GM12878 (cell line): ENCODE measurements around the gene YWHAQ.

Experiments used
- EZH2 ChIP-seq: IDR thresholded peaks from 2 replicates; pipeline ENCODE4 v1.6.1; 2012; ENCODE audit warnings: low read depth, mild to moderate bottlenecking, control low read depth, inconsistent platforms, low read length, borderline replicate concordance; ENCODE audit not compliant: control insufficient read depth
- FOXK2 ChIP-seq: fragments of 450-650 bp; IDR thresholded peaks from 2 replicates; pipeline ENCODE4 v1.6.1; 2017; ENCODE audit warnings: mild to moderate bottlenecking, moderate library complexity
- JUND ChIP-seq: IDR thresholded peaks from 2 replicates; pipeline ENCODE4 v1.6.1; 2012; ENCODE audit warnings: low read depth, mild to moderate bottlenecking, low read length, improper control_type of control experiment, moderate library complexity
- KLF5 ChIP-seq: fragments of 450-650 bp; IDR thresholded peaks from 2 replicates; pipeline ENCODE4 v1.6.1; 2014; ENCODE audit warnings: mild to moderate bottlenecking; ENCODE audit not compliant: partially characterized antibody
- POLR2A ChIP-seq: IDR thresholded peaks from 2 replicates; pipeline ENCODE4 v1.6.1; 2011; ENCODE audit warnings: low read depth, mild to moderate bottlenecking, low read length
- SP1 ChIP-seq: IDR thresholded peaks from one replicate; pipeline ENCODE4 v1.6.1; 2011; ENCODE audit warnings: low read depth, low read length
- YY1 ChIP-seq: IDR thresholded peaks from 2 replicates; pipeline ENCODE4 v1.6.1; 2011; ENCODE audit warnings: low read depth, mild to moderate bottlenecking, low read length
- TF ChIP-seq, protein P1 (sequence below): IDR thresholded peaks from 2 replicates; pipeline ENCODE4 v1.6.1; 2011; ENCODE audit warnings: low read depth, low read length, improper control_type of control experiment, borderline replicate concordance
- TF ChIP-seq, protein P2 (sequence below), 3 experiments: IDR thresholded peaks in 2 of 3; conservative IDR thresholded peaks in 1 of 3; 2 replicates each; pipeline ENCODE4 v1.5.1; 2011; ENCODE audit warnings: low read depth in 3 of 3, low read length in 3 of 3, mild to moderate bottlenecking in 3 of 3, control low read depth in 2 of 3, moderate library complexity in 2 of 3, inconsistent platforms in 1 of 3, mixed read lengths in 1 of 3; ENCODE audit not compliant: control insufficient read depth in 2 of 3, insufficient read depth in 1 of 3; ENCODE audit errors: extremely low read depth in 1 of 3

DNA sequence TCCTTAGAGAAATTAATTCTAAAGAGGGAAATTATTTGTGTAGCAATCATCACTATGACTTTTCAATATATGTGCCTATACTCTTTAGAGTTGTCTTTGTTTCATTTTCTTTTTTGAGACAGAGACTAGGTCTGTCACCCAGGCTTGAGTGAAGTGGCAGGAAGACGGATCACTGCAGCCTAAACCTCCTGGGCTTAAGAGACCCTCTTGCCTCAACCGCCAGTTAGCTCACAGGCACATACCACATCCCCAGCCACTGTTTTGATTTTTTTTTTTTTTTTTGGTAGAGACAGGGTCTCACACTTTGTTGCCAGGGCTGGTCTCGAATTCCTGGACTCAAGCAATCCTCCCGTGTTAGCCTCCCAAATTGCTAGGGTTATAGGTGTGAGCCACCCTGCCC lies 12.4 kb downstream of the YWHAQ start:
- no peak for TF ChIP-seq JUND
- TF ChIP-seq SP1, result no peak
- TF ChIP-seq FOXK2, result no peak
- TF ChIP-seq YY1, result no peak
- no peak for TF ChIP-seq POLR2A
- TF ChIP-seq, protein P1, sequence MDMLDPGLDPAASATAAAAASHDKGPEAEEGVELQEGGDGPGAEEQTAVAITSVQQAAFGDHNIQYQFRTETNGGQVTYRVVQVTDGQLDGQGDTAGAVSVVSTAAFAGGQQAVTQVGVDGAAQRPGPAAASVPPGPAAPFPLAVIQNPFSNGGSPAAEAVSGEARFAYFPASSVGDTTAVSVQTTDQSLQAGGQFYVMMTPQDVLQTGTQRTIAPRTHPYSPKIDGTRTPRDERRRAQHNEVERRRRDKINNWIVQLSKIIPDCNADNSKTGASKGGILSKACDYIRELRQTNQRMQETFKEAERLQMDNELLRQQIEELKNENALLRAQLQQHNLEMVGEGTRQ, result no peak
- TF ChIP-seq KLF5, result no peak
- no peak for TF ChIP-seq EZH2
- TF ChIP-seq, protein P2, sequence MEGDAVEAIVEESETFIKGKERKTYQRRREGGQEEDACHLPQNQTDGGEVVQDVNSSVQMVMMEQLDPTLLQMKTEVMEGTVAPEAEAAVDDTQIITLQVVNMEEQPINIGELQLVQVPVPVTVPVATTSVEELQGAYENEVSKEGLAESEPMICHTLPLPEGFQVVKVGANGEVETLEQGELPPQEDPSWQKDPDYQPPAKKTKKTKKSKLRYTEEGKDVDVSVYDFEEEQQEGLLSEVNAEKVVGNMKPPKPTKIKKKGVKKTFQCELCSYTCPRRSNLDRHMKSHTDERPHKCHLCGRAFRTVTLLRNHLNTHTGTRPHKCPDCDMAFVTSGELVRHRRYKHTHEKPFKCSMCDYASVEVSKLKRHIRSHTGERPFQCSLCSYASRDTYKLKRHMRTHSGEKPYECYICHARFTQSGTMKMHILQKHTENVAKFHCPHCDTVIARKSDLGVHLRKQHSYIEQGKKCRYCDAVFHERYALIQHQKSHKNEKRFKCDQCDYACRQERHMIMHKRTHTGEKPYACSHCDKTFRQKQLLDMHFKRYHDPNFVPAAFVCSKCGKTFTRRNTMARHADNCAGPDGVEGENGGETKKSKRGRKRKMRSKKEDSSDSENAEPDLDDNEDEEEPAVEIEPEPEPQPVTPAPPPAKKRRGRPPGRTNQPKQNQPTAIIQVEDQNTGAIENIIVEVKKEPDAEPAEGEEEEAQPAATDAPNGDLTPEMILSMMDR (IDR thresholded peaks at IDR 0.05 in 2 of 3, conservative IDR thresholded peaks at IDR 0.05 in 1 of 3; ENCODE audit: control insufficient read depth in 2 of 3, extremely low read depth in 1 of 3, insufficient read depth in 1 of 3, low read depth in 3 of 3, low read length in 3 of 3), result no peak
